ENCODE results near the gene TSPAN18.

DNA sequence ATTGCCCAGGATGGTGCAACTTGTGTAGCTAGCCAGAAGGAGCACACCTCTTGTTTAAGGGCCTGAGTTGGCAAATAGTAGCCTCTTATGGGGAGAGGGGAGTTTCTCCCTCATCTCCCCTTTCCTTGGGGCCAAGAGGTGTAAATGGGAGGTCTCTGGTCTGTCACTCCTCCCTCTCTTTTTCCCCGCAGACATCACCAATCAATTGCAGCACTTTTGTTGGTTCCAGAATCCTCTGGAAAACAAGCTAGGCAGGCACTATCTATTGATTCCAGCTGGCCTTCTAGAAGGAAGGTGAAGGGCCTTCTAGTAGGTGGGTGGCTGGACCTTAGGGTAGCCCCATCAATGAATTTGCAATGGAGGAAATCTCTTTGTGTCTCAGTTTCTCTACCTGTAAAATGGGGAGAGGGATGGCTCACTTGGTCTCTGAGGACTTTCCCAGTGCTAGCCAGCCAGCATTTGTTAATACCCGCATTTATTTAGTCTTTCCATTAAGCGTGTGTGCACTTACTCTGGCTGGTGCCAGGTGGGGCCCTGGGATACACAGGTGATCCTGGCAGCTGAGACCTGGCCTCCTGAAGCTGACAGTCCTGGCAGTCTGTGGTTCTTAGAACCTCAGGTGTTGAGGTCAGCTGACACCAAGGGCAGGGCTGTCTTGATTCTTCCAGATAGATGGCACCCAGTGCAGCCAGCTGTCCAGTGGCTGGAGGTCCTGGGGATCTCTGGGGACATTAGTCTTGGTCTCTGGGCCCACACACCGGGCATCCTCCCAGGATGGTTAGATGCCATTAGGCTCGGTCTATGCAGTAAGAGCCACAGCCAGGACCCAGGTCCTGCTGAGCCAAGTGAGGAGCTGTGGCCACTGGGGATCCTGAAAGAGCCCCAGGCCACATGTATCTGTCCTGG lies 51.7 kb downstream of the TSPAN18 start:
- TF ChIP-seq, protein P1, sequence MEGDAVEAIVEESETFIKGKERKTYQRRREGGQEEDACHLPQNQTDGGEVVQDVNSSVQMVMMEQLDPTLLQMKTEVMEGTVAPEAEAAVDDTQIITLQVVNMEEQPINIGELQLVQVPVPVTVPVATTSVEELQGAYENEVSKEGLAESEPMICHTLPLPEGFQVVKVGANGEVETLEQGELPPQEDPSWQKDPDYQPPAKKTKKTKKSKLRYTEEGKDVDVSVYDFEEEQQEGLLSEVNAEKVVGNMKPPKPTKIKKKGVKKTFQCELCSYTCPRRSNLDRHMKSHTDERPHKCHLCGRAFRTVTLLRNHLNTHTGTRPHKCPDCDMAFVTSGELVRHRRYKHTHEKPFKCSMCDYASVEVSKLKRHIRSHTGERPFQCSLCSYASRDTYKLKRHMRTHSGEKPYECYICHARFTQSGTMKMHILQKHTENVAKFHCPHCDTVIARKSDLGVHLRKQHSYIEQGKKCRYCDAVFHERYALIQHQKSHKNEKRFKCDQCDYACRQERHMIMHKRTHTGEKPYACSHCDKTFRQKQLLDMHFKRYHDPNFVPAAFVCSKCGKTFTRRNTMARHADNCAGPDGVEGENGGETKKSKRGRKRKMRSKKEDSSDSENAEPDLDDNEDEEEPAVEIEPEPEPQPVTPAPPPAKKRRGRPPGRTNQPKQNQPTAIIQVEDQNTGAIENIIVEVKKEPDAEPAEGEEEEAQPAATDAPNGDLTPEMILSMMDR (IDR thresholded peaks at IDR 0.05; ENCODE audit: insufficient read depth, low read depth, low read length), result no peak
- no peak for TF ChIP-seq EZH2 (IDR thresholded peaks at IDR 0.05; ENCODE audit: insufficient read depth, low read length)
